GM23248 (cell line): ENCODE measurements around the gene INTS6L.

Experiments
- EZH2 ChIP-seq: fragments of 200-600 bp; sonication (generic); IDR thresholded peaks from 2 replicates; pipeline ENCODE4 v1.6.1; 2018; ENCODE audit warnings: antibody characterized with exemption, mild to moderate bottlenecking; ENCODE audit not compliant: insufficient read depth, poor library complexity, severe bottlenecking
- EZH2phosphoT487 ChIP-seq: fragments of 200-600 bp; sonication (generic); IDR thresholded peaks from 2 replicates; pipeline ENCODE4 v1.6.1; 2018; ENCODE audit warnings: antibody characterized with exemption, moderate library complexity, mild to moderate bottlenecking, low read depth; ENCODE audit not compliant: insufficient read depth

GRCh38 chrX:135516376-135516775, 4.1 kb upstream of the INTS6L start:
- TF ChIP-seq EZH2 (no peak), EZH2phosphoT487 (no peak)
